ENCODE measurements around the gene HBE1. TPM values are rescaled to one million over a fixed set of nuclear protein-coding genes. Genes with fewer than 3 reads are reported as not detected.

HBE1 gene
- total and polyA plus RNA-seq, 9 of the 15 experiments (the other 6 are each of a cell fraction or from before 2014, with no cell fraction given): 612 to 10,250 (median 2,181) TPM

DNA sequence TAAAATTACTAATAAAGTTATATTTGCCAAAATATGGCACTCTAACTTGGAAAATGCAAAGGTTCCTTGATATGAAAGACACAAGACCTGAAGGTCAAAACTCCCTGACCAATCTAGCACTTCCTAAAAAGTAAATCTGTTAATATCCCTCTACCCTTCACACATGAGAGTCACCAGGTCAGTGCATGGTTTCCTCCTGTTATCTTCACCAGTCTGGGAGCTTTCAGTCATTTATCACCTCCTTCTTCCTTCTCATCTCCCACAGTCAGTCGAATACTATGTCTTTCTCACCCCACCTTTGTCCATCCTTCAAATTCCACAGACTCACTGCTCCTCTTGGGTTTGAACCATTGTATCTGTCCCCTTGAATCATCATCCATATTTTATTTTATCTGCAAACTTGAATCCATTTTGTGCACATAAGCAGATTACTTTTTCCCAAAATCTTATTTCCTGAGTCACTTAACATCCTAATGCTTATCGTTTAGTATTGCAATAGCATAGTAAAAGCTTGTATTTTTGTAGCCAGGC is 2.6 kb downstream of the HBE1 start (continued):
- TF ChIP-seq, protein P1, sequence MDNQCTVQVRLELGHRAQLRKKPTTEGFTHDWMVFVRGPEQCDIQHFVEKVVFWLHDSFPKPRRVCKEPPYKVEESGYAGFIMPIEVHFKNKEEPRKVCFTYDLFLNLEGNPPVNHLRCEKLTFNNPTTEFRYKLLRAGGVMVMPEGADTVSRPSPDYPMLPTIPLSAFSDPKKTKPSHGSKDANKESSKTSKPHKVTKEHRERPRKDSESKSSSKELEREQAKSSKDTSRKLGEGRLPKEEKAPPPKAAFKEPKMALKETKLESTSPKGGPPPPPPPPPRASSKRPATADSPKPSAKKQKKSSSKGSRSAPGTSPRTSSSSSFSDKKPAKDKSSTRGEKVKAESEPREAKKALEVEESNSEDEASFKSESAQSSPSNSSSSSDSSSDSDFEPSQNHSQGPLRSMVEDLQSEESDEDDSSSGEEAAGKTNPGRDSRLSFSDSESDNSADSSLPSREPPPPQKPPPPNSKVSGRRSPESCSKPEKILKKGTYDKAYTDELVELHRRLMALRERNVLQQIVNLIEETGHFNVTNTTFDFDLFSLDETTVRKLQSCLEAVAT (IDR thresholded peaks at IDR 0.05): peak; percentile 69 to 78
- TF ChIP-seq ZFP30 (CRISPR knock-in tag; IDR thresholded peaks at IDR 0.05; ENCODE audit: borderline replicate concordance): 0 out of 2 replicates have a peak, but pooled peaks have one; percentile 1

DNA sequence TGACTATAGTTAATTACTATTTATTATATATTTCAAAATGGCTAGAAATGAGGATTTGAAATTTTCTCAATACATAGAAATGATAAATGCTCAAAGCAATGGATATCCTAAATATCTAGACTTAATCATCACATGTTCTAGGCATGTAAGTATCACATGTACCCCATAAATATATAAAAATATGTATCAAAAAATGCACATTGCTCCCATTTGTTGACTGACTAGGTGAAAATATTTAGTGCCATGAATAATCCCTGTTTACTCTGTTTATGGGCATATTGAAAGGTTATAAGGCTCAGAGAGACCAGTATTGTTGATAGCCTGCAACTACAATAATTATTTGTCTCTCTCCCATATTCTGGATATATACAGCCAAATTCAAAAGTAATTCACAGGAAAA is 3.1 kb downstream of the HBE1 start:
- Histone ChIP-seq H3K27me3 (ENCODE audit: control insufficient read depth in 2 of 2, insufficient read depth in 2 of 2, low read length in 2 of 2) (no peaks in the 10 kb centered on the region), H3K9me1 (ENCODE audit: control insufficient read depth, insufficient read depth, low read length) (no peaks in the 10 kb centered on the region), H3K9me3 (replicated peaks; ENCODE audit: control insufficient read depth, insufficient read depth, low read depth, low read length) (no peaks in the 10 kb centered on the region), H2AFZ (ENCODE audit: low read depth, low read length) (no peak overlapping the region), H3K36me3 (ENCODE audit: control insufficient read depth, insufficient read depth, low read length) (peaks cover 28% of the 10 kb centered on the region), H3K4me1 (replicated peaks in 1 of 2; ENCODE audit: control insufficient read depth in 2 of 2, insufficient read depth in 2 of 2, low read length in 2 of 2) (peaks cover 0 to 28% of the 10 kb centered on the region in 2 experiments; a peak in 4 of 5 replicates), H3K4me2 (ENCODE audit: insufficient read depth, low read length) (no peak overlapping the region), H3K27ac (ENCODE audit: extremely low read depth, low read depth, low read length) (no peak overlapping the region; the same call in 2 of the 3 replicates), H3K9ac (ENCODE audit: insufficient read depth in 1 of 2, low read depth in 2 of 2, low read length in 2 of 2) (no peak overlapping the region), H4K20me1 (replicated peaks; ENCODE audit: control insufficient read depth, insufficient read depth, low read length) (no peaks in the 10 kb centered on the region), H3K79me2 (ENCODE audit: control insufficient read depth, insufficient read depth, low read length) (peaks cover 42% of the 10 kb centered on the region), H3K4me3 (no peak overlapping the region)
- DNase-seq (ENCODE audit: extremely low read depth in 1 of 4, low spot score in 3 of 4) (no peak), FAIRE-seq (no peak), ATAC-seq (no peak)
- no TSS peak for BruUV-seq (replicated peaks)
- intact Hi-C loops (cut with micrococcal nuclease) (no loop called here), in situ Hi-C loops (cut with MboI) (no loop called here)
- ChIA-PET POLR2A (interaction anchor here (0.7 to 5.0 kb wide), 7 partner anchors 8 to 135 kb away, joined by 3 to 55 read pairs (median 13); no protein-coding TSS in a partner anchor), CTCF (ENCODE audit: low intra/inter-chr PET ratio) (no interaction called here)
- TF ChIP-seq, protein P2, sequence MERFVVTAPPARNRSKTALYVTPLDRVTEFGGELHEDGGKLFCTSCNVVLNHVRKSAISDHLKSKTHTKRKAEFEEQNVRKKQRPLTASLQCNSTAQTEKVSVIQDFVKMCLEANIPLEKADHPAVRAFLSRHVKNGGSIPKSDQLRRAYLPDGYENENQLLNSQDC (CRISPR knock-in tag; IDR thresholded peaks at IDR 0.05): peak; percentile 62; the same call in 1 of the 2 replicates
- no peak for TF ChIP-seq SMARCE1 (IDR thresholded peaks at IDR 0.05)
- TF ChIP-seq MEIS2 (IDR thresholded peaks at IDR 0.05; ENCODE audit: partially characterized antibody): no peak
- TF ChIP-seq DIDO1 (tag; IDR thresholded peaks at IDR 0.05; ENCODE audit: low read depth): no peak
- TF ChIP-seq PHB2 (IDR thresholded peaks at IDR 0.05; ENCODE audit: low read depth): no peak
- no peak for TF ChIP-seq BHLHE40 (IDR thresholded peaks at IDR 0.05; ENCODE audit: low read length)
- no peak for TF ChIP-seq STAG1 (CRISPR knock-in tag; IDR thresholded peaks at IDR 0.05; ENCODE audit: borderline replicate concordance)
- no peak for TF ChIP-seq TARDBP (IDR thresholded peaks at IDR 0.05)
- TF ChIP-seq BRD9 (IDR thresholded peaks at IDR 0.05; ENCODE audit: low read depth, partially characterized antibody): no peak
- no peak for TF ChIP-seq TAF1 (IDR thresholded peaks at IDR 0.05; ENCODE audit: control insufficient read depth, extremely low read depth, insufficient read depth, low read length, severe bottlenecking)

Measured in K562 (cell line).